ENCODE data around the gene INTS1.

DNA sequence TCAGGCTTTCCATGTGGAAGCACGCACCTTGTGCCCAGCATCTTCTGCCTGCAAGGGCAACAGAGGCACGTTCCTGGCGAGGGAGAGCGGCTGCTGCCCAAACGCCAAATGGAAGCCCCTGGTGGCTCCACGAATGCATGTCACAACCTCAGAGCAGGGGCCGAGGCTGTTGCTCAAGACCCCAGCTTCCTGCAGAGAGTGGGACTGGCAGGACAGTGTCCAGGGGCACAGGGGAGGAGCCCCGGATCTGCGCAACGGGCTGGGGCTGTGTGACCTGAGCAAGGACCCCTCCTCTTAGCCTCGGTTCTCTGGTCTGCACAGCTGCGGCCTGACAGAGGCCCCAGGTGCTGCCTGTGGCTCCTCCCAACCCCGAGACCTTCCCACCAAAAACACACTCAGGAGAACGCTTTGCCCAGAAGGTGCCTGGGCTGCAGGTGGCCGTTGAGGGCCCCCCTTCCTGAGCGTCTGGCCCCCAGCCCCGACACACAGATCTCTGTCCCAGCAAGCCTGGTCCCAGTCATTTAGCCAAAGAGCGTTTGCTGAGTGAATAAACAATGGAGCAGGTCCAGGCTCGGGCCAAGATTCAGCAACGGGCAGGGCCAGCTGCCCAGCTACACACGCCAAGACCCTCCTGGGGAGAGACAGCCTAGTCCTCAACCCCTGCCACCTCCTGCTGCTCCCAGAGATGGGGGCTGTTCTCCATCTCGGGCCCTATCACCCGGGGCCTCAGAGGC, 46.1 kb downstream of the INTS1 start:
- TF ChIP-seq POLR2A (IDR thresholded peaks at IDR 0.05) (no peak), POLR2AphosphoS5 (IDR thresholded peaks at IDR 0.05) (no peak)
- TF ChIP-seq, protein P1, sequence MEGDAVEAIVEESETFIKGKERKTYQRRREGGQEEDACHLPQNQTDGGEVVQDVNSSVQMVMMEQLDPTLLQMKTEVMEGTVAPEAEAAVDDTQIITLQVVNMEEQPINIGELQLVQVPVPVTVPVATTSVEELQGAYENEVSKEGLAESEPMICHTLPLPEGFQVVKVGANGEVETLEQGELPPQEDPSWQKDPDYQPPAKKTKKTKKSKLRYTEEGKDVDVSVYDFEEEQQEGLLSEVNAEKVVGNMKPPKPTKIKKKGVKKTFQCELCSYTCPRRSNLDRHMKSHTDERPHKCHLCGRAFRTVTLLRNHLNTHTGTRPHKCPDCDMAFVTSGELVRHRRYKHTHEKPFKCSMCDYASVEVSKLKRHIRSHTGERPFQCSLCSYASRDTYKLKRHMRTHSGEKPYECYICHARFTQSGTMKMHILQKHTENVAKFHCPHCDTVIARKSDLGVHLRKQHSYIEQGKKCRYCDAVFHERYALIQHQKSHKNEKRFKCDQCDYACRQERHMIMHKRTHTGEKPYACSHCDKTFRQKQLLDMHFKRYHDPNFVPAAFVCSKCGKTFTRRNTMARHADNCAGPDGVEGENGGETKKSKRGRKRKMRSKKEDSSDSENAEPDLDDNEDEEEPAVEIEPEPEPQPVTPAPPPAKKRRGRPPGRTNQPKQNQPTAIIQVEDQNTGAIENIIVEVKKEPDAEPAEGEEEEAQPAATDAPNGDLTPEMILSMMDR (IDR thresholded peaks at IDR 0.05), result no peak

All from sigmoid colon (tissue), 4 donors.